NCI-H2029 treated with DMSO at 0.1 percent for 48 hours (cell line): ENCODE results near the gene TFG.

Source experiments
- DNase-seq: peaks from one replicate; lab custom pipeline; 2025; lab: John Stamatoyannopoulos, UW

The TFG gene

DNA sequence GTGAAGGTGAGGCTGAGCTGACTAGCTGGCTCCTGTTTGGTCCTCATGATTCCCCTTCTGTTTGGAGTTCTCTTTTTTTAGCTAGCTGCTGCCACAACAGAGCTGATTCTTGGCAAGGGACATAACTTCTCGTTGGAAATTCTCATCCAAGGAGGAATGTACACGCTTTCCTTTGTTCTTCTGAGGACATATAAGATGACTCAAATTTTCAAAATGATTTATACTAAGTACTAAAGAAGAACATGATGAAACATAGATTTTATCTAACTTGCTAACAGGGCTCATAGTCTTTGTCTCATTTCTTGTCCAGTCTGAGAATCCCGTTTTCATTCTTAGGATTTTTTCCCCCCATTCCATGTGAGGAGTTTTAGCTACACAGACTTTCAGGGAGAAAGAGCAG lies 2.9 kb upstream of the TFG start:
- no peak for DNase-seq

DNA sequence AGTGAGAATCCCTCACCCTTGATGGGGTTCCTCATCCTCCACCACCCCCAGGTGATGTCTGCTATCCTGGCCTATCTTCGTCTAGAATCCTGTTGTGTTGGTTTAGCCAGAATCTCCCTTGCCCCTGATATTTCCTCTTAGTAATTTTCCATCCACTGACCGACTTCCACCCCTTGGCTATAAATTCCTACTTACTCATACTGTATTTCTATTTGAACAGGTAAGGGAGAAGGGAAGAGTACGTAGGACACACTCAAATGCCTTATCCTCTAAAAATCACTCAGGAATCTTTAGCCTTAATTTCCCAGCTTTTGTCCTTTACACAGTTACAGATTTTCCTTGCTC lies 678 bp upstream of the TFG start:
- DNase-seq = no peak

DNA sequence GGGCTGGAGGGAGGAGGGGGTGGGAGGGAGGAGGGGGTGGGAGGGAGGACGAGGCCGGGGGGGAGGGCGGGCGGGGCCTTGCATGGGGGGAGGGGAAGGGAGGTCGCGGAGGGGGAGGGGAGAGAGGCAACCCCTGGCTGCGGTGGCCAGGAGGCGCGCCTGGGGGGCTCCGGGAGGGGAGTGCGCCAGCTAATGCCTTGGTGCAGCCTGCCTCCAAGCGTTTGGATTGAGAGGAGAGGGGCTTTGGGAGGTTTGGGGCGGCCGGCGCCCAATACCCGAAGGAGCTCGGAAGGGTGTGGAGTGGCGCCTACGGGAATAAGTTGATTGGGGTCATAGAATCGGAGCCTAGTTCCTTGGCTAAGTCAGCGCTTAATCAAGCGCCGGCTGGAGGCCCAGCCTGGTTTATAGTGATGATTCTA lies 557 bp downstream of the TFG start:
- no peak for DNase-seq

DNA sequence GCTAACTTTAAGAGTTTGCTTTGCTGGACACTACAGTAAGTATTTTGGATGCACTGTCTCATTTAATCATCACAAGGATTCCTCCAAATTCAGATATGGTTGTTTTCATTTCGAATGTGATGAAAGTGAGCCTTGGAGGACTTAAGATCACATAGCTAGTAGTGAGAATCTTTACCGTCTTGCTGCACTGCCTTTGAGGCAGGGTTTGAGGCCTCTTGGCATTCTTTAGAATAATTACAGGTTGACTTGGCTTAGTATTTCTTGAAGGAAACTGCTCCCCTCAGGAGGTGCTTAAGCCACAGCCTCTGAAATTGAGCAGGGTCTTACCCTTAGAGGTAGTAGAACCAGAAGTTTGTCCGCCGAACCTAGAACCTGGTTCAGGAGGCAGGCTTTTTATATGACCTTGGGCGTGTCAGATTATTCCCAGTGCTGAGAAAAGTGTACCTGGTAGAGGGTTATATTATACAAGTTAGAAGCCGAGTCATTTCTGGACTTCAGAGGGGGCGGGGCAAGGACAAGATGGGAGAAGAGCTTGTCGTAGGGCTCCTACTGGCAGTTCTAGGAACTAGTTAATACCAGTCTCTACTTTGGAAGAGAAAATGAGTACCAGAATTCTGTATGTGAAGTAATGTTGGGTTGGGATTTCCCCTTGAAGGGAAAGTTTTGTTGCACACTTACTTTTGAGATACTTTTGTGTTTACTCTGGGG lies 1.1 kb downstream of the TFG start:
- DNase-seq = no peak

DNA sequence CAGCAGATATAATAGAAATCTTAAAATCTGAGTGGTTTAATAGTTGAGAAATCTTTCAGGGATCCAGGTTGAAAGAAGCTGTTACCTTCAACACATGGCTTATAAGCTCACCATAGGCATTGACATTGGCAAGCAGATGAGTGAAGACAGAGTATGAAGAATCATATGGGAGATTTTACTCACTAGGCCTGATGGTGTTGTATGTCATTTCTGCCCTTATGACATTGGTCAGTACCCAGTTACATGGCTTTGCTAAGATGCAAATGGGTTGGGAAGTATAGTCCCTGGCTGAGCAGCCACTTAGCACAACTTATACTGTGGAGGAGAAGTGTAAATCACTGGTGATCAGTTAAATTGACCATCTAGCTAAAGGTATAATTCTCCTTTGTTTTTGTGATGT lies 5.9 kb downstream of the TFG start:
- no peak for DNase-seq

DNA sequence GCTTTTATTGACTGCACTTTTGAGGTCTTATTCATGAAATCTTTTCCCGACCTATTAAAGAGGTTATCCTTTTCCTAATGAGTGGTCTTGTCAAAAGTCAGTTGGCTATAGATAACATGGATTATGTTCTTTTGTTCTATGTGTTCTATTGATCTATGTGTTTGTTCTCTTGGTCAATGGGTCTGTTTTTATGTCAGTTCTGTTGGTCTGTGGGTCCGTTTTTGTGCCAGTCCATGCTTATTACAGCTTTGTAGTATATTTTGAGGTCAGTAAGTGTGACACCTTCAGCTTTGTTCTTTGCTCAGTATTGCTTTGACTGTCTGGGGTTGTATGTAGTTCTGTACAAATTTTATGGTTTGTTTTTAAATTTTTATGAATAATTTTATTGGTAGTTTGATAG lies 7.8 kb downstream of the TFG start:
- no peak for DNase-seq

DNA sequence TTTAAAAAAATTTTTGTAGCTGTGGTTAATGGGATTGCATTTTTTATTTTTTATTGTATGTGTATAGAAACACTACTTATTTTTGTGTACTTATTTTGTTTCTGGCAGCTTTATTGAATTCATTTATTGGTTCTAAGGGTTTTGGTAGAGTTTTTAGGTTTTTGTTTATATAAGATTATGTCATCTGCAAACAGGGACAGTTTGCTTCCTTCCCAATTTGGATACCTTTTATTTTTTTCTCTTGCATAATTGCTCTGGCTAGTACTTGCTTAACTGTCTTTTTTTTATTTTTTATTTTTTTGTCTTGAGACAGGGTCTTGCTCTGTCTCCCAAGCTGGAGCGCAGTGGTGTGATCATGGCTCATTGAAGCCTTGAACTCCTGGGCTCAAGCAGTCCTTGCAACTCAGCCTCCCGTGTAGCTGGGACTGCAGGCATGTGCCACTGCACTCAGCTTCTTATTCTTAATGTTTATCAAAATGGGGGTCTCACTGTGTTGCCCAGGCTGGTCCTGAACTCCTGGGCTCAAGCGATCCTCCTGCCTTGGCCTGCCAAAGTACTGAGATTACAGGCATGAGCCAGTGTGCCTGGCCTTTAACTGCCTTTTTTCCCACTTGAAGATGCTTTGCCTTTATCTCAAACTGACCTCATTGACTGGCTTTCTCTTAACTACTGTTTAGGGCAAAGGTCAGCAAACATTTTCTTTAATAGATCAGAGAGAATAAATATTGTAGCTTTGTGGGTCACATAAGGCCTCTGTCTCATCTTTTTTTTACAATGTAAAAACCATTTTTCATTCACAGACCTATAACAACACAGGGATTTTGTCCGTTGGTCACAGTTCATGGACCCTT lies 8.6 kb downstream of the TFG start:
- no peak for DNase-seq

DNA sequence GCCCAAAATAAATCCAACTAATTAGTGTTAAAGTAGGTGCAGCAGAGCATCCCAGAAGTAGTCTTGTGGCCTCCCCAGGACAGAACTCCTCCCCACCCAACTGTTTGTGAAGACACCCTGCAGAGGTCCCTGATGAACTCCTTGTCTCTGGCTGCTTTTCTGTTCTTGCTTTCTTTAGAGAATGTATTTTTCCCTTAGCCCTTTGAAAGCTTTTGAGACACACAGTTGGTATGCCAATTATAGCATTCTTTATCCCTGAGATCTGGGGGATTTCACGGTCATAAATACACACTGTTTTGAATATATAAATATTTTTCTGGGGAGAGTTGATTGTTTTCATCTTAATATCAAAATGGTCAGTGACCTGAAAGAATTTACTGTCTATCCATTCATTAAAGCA lies 9.8 kb downstream of the TFG start:
- no peak for DNase-seq

DNA sequence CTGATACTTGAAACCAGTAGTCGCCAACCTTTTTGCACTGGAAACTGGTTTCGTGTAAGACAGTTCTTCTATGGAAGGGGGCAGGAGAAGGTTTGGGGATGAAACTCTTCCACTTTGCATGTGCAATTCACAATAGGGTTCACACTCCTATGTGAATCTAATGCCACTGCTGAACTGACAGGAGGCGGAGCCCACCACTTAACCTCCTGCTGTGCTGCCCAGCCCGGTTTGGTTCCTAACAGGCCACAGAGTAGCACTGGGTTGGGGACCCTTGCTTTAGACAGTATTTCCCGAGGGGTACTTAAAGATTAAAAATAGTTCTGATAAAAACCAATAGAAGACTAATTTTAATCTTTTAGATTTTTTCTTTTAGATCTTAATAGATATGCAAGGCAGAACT lies 11.1 kb downstream of the TFG start:
- DNase-seq = no peak

DNA sequence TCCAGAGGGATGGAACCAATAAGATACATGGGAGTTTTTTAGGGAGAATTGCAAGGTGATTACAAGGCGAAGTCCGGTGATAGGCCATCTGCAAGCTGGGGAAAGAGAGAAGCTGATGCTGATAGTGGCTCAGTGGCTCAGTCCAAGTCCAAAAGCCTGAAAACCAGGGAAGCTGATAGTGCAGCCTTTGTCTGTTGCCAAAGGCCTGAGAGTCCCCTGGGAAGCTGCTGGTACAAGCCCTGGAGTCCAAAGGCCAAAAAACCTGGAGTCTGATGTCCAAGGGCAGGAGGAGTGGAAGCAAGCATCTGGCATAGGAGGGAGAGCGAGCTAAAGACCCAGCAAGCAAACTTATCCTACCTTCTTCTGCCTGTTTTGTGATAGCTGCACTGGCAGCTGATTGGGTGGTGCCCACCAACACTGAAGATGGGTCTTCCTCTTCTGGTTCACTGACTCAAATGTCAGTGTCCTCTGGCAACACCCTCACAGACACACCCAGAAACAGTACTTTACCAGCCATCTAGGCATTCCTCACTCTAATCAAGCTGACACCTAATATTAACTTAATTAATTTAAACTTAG lies 16.7 kb downstream of the TFG start:
- no peak for DNase-seq

DNA sequence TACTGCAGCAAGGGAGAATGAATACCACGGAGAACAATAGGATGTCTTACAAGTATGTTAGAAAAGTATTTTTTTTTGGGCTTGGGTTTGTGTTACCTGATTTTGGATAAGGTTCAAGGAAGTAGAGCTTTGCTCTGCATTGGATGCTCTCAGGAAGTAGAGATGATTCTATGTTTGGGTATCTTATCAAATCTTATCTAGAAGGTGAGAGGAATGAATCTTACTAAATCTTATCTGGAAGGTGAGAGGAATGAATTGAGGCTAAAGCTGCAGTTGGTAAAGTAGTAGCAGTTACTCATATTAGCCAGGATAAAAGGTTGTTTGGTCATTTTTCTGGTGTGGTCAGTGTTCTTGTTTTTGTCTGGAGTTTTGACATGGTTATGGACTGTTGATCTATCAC lies 17.4 kb downstream of the TFG start:
- DNase-seq = no peak

DNA sequence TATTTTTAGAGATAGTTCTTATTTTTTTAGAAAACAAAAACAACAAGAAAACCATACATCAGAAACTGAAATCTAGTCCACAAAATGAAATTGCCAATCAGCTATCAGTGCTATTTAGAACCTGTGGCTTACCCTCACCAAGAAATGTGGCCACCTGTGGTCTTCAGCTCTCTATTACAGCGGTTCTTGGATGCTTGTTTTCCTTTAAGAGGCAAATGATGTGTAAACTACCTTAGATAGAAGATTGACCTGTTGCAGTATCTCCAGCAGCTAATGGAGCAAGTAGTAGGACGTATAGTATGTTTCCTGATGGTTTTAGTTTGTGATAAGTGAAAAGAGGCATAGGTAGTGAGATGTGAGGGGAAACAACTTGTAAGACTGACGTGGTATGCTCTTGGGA lies 21.2 kb downstream of the TFG start:
- DNase-seq = no peak

DNA sequence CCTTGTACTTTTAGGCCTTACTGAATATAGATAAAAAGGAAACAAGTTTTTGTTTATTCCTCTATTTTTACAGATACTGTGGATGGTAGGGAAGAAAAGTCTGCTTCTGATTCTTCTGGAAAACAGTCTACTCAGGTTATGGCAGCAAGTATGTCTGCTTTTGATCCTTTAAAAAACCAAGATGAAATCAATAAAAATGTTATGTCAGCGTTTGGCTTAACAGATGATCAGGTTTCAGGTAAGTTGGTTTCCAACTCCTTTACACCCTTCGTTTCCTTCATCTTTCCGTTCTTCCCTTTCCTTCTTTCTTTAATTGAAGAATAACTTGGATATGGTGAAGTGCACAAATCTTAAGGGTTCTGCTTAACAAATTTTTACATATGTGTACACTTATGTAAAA lies 23.1 kb downstream of the TFG start:
- DNase-seq = no peak

DNA sequence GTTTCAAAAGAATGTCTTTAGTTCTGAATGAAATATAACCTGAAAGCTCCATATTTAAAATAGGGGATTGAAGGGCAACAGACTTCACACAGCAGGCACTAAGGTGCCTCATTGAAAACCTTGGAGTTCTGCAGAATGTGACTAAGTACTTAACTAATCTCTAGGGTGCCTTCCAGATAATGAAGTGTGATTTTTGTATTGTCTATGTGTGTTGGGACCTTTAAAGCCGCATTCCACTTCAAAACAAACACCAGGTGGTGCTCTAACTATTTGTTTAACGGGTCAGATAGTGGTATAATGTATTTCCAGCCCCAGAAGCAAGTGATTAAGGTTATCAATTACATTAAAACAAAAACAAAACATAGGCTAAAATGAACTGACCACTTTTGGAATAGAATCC lies 28.0 kb downstream of the TFG start:
- peak; percentile 8 for DNase-seq

DNA sequence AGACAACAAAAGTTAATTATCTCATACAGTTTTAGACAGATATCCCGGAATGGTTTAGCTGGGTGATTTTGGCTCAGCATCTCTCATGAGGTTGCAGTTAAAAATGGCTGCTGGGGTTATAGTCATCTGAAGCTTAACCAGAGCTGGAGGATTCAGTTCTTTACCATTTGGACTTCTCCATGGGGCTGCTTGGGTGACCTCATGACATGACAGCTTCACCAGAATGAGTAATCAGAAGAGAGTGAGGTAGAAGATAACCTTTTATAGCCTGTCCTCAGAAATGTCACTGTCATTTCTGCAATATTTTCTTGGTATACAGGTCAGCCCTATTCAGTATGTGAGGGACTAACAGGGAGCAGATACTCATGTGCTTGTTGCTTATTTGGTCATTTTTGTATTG lies 30.9 kb downstream of the TFG start:
- DNase-seq = no peak

DNA sequence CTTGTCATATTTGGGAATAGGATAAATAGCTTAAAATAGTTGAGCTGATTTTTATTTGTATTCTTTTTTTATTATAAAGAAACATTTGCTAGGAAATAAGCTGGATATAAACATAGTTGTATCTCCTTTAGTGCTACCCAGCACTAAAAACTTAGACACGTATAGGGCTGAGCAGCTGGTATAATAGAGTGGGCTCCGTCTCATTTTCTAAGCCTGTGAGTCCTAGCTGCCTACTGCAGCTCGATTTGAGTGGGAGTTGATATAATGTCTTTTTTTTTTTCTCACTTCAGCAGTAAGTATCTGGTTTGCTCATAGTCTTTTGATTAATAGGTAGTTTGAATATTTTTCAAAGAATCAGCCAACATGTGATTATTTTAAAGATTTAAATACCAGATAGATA lies 34.2 kb downstream of the TFG start:
- DNase-seq = no peak

DNA sequence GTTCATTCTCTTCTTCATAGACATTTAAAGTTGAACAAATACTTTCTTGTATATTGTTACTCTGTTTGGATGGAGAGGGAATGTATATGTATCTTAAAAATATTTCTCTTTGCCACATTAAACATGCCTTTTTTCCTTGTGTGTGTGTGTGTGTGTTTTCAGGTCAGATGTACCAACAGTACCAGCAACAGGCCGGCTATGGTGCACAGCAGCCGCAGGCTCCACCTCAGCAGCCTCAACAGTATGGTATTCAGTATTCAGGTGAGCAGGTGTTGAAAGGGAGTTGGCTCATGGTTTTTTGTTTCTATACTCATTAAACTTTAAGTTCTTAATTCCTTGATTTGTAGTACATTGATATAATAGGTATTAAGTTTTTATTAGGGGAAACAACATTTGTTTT lies 35.4 kb downstream of the TFG start:
- no peak for DNase-seq

DNA sequence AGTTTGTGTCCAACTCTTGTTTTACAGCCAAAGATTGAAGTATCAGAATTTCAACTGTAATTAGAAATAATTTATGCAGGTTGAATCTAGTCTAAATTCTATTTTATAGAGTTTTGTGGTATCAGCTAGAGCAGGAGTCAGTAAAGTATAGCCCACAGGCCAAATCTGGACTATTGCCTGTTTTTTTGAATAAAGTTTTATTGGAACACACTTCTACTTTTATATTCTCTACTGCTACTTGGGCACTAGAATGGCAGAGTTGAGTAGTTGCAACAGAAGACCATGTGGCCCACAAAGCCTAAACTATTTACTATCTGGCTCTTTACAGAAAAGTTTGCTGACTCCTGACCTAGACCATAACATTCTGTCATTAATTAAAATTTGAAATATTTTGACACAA lies 36.3 kb downstream of the TFG start:
- DNase-seq = no peak

DNA sequence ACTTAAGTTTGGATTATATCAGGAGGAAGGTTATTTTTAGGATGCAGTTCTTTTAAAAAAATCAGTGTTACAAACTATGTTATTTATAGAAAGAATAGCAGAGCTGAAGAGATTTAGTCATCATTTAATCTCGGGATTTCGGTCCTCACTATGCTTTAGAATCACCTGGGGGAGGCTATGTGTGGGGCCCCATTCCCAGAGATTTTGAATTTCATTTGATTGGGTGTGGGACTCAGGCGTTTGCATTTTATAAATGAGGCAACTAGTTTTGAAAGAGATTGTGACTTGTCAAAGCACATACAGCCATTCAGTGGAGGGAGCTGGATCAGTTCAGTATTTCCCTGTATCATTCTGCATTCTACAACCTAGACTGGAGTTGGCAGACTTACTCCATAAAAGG lies 36.8 kb downstream of the TFG start:
- DNase-seq = no peak

DNA sequence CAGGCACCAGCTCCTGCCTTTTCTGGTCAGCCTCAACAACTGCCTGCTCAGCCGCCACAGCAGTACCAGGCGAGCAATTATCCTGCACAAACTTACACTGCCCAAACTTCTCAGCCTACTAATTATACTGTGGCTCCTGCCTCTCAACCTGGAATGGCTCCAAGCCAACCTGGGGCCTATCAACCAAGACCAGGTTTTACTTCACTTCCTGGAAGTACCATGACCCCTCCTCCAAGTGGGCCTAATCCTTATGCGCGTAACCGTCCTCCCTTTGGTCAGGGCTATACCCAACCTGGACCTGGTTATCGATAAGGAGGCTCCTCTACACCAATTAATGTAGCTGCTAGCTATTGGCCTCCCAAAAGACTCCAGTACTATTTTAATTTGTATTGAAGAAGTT lies 38.9 kb downstream of the TFG start:
- no peak for DNase-seq

DNA sequence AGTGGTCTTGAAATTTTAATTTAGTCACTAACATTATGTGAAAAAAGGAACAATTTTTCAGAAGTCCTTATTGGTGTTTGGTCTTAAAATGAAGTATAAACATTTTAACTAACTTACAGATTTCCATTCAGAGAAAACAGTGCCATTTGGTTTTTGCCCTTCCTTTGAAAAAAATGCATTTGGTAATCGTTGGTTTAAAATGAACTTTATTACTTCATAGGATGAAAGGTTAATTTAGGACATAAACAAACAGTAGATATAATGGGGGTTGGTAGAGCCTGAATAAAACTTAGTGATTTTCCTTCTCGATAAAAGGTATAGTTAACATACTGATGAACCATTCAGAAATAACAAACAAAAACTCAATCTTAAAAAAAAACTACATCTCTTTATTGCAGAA lies 39.7 kb downstream of the TFG start:
- DNase-seq = no peak

DNA sequence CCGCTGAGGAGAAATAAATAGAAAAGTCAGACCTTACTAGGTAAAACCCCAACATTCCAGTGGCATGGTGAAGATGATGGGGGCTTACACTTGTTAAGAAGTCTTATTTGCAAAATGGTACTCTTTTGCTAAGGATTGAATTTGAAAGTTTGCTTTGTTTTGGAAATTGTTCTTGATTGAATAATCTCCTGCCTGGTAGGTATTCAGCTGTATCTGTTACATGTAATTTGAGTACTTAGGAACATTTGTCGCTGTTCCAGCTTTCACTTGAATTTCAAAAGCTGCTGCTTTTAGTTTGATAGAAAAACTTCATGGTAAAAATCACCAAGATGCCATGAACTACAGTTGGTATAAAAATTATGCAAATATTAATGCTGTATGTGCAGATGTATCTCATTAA lies 44.6 kb downstream of the TFG start:
- no peak for DNase-seq

DNA sequence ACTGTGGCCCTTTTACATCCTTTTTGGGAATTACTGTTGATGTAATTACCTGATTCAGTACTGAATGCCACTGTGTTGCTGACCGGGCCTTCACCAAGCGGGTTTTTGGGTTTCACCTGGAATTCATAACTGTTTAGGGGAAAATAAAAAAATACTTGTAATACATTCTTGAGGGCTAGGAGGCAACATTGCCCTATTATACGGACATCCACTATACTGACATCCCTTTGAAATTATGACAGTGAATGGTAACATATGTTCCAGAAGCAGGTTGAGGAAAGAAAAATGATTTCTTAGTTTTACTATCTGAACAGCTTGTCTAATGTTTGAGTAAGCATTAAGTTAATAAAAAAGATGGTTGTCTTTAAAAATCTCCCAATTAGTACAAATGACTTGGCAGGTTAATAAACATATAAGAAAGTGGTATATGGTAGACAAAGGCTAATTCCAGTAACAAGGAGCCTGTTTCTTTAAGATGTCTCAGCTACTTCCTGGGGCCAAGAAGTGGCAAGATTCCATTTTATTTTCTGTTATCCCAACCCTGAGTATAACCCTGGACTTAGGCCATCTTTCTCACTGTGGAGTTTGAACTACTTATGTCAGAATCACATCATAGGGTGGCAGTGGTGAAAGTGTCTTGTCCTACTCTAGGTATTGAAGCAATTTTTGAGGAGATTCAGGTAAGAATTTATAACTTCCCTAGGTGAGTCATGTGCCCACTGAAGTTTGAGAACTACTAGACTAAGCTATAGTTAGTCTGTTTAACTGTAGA lies 45.5 kb downstream of the TFG start:
- no peak for DNase-seq
